ENCODE data around the gene CCDC172. TPM values are rescaled to one million over a fixed set of nuclear protein-coding genes. Genes with fewer than 3 reads are reported as not detected.

CCDC172 gene
- total and polyA plus RNA-seq, 2 experiments from 2014 or later, result not detected

- in situ Hi-C loops (cut with MboI), result no loop called here
- Histone ChIP-seq H3F3A (ENCODE audit: insufficient read depth) (no peaks in the 10 kb centered on the region), H2AFZ (no peak overlapping the region), H3K4me2 (ENCODE audit: unreplicated experiment) (no peak overlapping the region), H3K9me3 (ENCODE audit: low read depth) (no peaks in the 10 kb centered on the region), H3K36me3 (ENCODE audit: low read depth) (no peaks in the 10 kb centered on the region), H3K9ac (no peak overlapping the region), H3K79me2 (ENCODE audit: insufficient read depth) (no peaks in the 10 kb centered on the region), H3K27me3 (replicated peaks; ENCODE audit: insufficient read depth) (0 out of 2 replicates have a peak, but pooled peaks cover 2% of the 10 kb centered on the region), H3K4me1 (ENCODE audit: insufficient read depth) (no peaks in the 10 kb centered on the region), H3K27ac (no peak overlapping the region), H3K9me2 (ENCODE audit: insufficient read depth) (no peaks in the 10 kb centered on the region), H4K20me1 (ENCODE audit: insufficient read depth) (no peaks in the 10 kb centered on the region), H3K4me3 (no peak overlapping the region)
- DNase-seq, result no peak
- 31 to 40% methylated on average over 4 of the region's 4 CpGs for WGBS, 2 experiments (ENCODE audit: low coverage in 1 of 2, low lambda C conversion rate in 2 of 2, missing lambda C conversion rate in 2 of 2)
- TF ChIP-seq EZH2 (IDR thresholded peaks at IDR 0.05; ENCODE audit: insufficient read depth, poor library complexity, severe bottlenecking), result no peak
Measured at GRCh38 chr10:116429288-116429977, 105.2 kb downstream of the CCDC172 start.

Small RNA genes lying within 50 kb of the gene (small RNA-seq; reads per million reads assigned to genes)
- not detected for gene SNRPGP6 (ENCODE audit: low read depth, low replicate concordance)

Other genes with a start within 250 kb of the CCDC172 start
- gene GFRA1, start 51.2 kb upstream of the CCDC172 start, total RNA-seq (2014; rRNA removed; shearing (Covaris generic)), result 5.0 and 8.1 TPM in 2 replicates
- gene GFRA1, start 51.2 kb upstream of the CCDC172 start, polyA plus RNA-seq (2016; fragmentation: Nextera tagmentation; extraction: Ambion mirVana), result 5.2 and 6.7 TPM in 2 replicates
- gene PNLIPRP3, start 103.4 kb downstream of the CCDC172 start, total RNA-seq (2014; rRNA removed; shearing (Covaris generic)), result not detected in 2 replicates
- gene PNLIPRP3, start 103.4 kb downstream of the CCDC172 start, polyA plus RNA-seq (2016; fragmentation: Nextera tagmentation; extraction: Ambion mirVana), result not detected in 2 replicates
- gene PNLIP, start 221.5 kb downstream of the CCDC172 start, total RNA-seq (2014; rRNA removed; shearing (Covaris generic)), result not detected in 2 replicates
- not detected in 2 replicates for gene PNLIP, start 221.5 kb downstream of the CCDC172 start, polyA plus RNA-seq (2016; fragmentation: Nextera tagmentation; extraction: Ambion mirVana)